ENCODE results near the gene NRROS. TPM values are rescaled to one million over a fixed set of nuclear protein-coding genes. Genes with fewer than 3 reads are reported as not detected.

NRROS gene
- total RNA-seq, 1 donor from 2014 or later = 0.68 TPM

GRCh38 chr3:196677353-196677752, 37.9 kb downstream of the NRROS start:
- Mint-ChIP-seq H3K9me3 (no peaks in the 10 kb centered on the region), H3K36me3 (no peaks in the 10 kb centered on the region), H3K4me3 (no peak overlapping the region), H3K27me3 (peaks cover 5% of the 10 kb centered on the region), H3K4me1 (ENCODE audit: unreplicated experiment) (no peaks in the 10 kb centered on the region), H3K27ac (no peak overlapping the region)
- DNase-seq (ENCODE audit: extremely low spot score, unreplicated experiment) = no peak
- no peak for TF ChIP-seq CTCF (conservative IDR thresholded peaks at IDR 0.05)

GRCh38 chr3:196677931-196678330, 38.4 kb downstream of the NRROS start:
- H3K9me3 Mint-ChIP-seq = no peaks in the 10 kb centered on the region
- H3K27me3 Mint-ChIP-seq = peaks cover 5% of the 10 kb centered on the region
- no peak overlapping the region for H3K4me3 Mint-ChIP-seq
- no peaks in the 10 kb centered on the region for H3K36me3 Mint-ChIP-seq
- DNase-seq (ENCODE audit: extremely low spot score, unreplicated experiment) = no peak
- TF ChIP-seq CTCF (conservative IDR thresholded peaks at IDR 0.05) = no peak
- no peaks in the 10 kb centered on the region for H3K4me1 Mint-ChIP-seq (ENCODE audit: unreplicated experiment)
- H3K27ac Mint-ChIP-seq = no peak overlapping the region

GRCh38 chr3:196684548-196685407, 45.3 kb downstream of the NRROS start:
- H3K27ac Mint-ChIP-seq = no peak overlapping the region
- TF ChIP-seq CTCF (conservative IDR thresholded peaks at IDR 0.05) = peak; percentile 95
- H3K4me1 Mint-ChIP-seq (ENCODE audit: unreplicated experiment) = peaks cover 13% of the 10 kb centered on the region
- H3K9me3 Mint-ChIP-seq = no peaks in the 10 kb centered on the region
- no peak overlapping the region for H3K4me3 Mint-ChIP-seq
- H3K27me3 Mint-ChIP-seq = no peaks in the 10 kb centered on the region
- H3K36me3 Mint-ChIP-seq = no peaks in the 10 kb centered on the region
- no peak for DNase-seq (ENCODE audit: extremely low spot score, unreplicated experiment)

- H3K4me1 Mint-ChIP-seq (ENCODE audit: unreplicated experiment) = peaks cover 13% of the 10 kb centered on the region
- H3K9me3 Mint-ChIP-seq = no peaks in the 10 kb centered on the region
- DNase-seq (ENCODE audit: extremely low spot score, unreplicated experiment) = no peak
- no peak for TF ChIP-seq CTCF (conservative IDR thresholded peaks at IDR 0.05)
- H3K4me3 Mint-ChIP-seq = no peak overlapping the region
- H3K36me3 Mint-ChIP-seq = no peaks in the 10 kb centered on the region
- no peaks in the 10 kb centered on the region for H3K27me3 Mint-ChIP-seq
- no peak overlapping the region for H3K27ac Mint-ChIP-seq
Measured at GRCh38 chr3:196686436-196686835, 46.9 kb downstream of the NRROS start.

- Mint-ChIP-seq H3K27me3 (peaks cover 4% of the 10 kb centered on the region), H3K4me1 (ENCODE audit: unreplicated experiment) (peaks cover 13% of the 10 kb centered on the region), H3K9me3 (no peaks in the 10 kb centered on the region), H3K4me3 (no peak overlapping the region), H3K36me3 (no peaks in the 10 kb centered on the region), H3K27ac (no peak overlapping the region)
- no peak for TF ChIP-seq CTCF (conservative IDR thresholded peaks at IDR 0.05)
- DNase-seq (ENCODE audit: extremely low spot score, unreplicated experiment) = no peak
Measured at GRCh38 chr3:196688349-196688748, 48.9 kb downstream of the NRROS start.
